ENCODE results near the gene CHRND. TPM values are rescaled to one million over a fixed set of nuclear protein-coding genes. Genes with fewer than 3 reads are reported as not detected.

CHRND gene
- total and polyA plus RNA-seq, 2 of the 4 experiments (the other 2 are of a cell fraction) = not detected

DNA sequence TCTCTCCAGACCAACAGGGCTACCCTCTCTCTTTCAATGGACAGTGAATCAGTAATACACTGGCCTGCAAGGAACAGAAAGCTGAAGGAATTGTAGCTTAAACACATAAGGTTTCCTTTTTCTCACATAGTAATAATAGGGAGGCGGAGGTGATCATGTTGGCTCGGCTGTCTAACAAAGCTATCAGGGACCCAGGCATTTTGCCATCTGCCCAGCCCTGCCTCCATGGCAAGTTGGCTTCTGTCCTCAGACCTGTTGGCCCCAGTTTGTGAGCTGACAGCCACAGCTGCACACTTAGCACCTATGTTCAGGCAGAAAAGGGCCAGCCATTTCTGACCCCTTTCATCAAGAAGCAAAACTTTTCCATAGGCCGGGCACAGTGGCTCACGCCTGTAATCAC lies 11.5 kb downstream of the CHRND start:
- no peak overlapping the region for H2BK120ac ChIP-seq (ENCODE audit: low read depth, low read length)
- no peak overlapping the region for H2BK5ac ChIP-seq (ENCODE audit: low read depth, low read length, poor library complexity, severe bottlenecking)
- H3K36me3 ChIP-seq (ENCODE audit: control insufficient read depth, insufficient read depth, low read length) = no peaks in the 10 kb centered on the region
- no peak overlapping the region for H2BK20ac ChIP-seq (ENCODE audit: low read depth, low read length)
- CTCF ChIA-PET = no interaction called here
- H3K4me1 ChIP-seq (ENCODE audit: control insufficient read depth, insufficient read depth, low read length) = no peaks in the 10 kb centered on the region; the same call in 1 of the 2 replicates
- in situ Hi-C loops (cut with MboI; ENCODE audit: low sequenced_read_pairs) = no loop called here
- no peak overlapping the region for H2AFZ ChIP-seq (replicated peaks; ENCODE audit: low read length, poor library complexity)
- H3K27ac ChIP-seq (ENCODE audit: insufficient read depth, low read length) = no peak overlapping the region
- H3K56ac ChIP-seq (ENCODE audit: extremely low read depth, insufficient read depth, low read length) = no peak overlapping the region
- intact Hi-C loops (cut with micrococcal nuclease) = no loop called here
- H3K4me3 ChIP-seq (ENCODE audit: insufficient read depth, low read depth, low read length) = no peak overlapping the region
- H3K18ac ChIP-seq (ENCODE audit: low read depth, low read length) = no peak overlapping the region
- no peak overlapping the region for H4K5ac ChIP-seq (ENCODE audit: low read depth, low read length)
- no peaks in the 10 kb centered on the region; the same call in 1 of the 2 replicates for H4K20me1 ChIP-seq (ENCODE audit: insufficient read depth, low read length)
- WGBS, 2 experiments (ENCODE audit: extremely low coverage in 2 of 2, insufficient read length in 1 of 2) = no CpG with 5 or more reads among the region's 4 CpGs
- H4K8ac ChIP-seq (ENCODE audit: low read depth in 2 of 2, low read length in 2 of 2) = no peak overlapping the region
- no peak overlapping the region for H4K91ac ChIP-seq (ENCODE audit: insufficient read depth, low read depth, low read length)
- no peak for ATAC-seq (ENCODE audit: low read depth)
- peaks cover 6% of the 10 kb centered on the region for H3K9me3 ChIP-seq (ENCODE audit: control insufficient read depth, insufficient read depth, low read length)
- H3K9ac ChIP-seq (ENCODE audit: low read depth, low read length) = no peak overlapping the region
- TF ChIP-seq, protein P1, sequence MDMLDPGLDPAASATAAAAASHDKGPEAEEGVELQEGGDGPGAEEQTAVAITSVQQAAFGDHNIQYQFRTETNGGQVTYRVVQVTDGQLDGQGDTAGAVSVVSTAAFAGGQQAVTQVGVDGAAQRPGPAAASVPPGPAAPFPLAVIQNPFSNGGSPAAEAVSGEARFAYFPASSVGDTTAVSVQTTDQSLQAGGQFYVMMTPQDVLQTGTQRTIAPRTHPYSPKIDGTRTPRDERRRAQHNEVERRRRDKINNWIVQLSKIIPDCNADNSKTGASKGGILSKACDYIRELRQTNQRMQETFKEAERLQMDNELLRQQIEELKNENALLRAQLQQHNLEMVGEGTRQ (IDR thresholded peaks at IDR 0.05; ENCODE audit: low read depth, low read length) = no peak
- no peak for TF ChIP-seq POLR2A (IDR thresholded peaks at IDR 0.05; ENCODE audit: low read depth, low read length)
- no peak for TF ChIP-seq BHLHE40 (IDR thresholded peaks at IDR 0.05; ENCODE audit: low read depth, low read length)
- TF ChIP-seq RFX5 (IDR thresholded peaks at IDR 0.05; ENCODE audit: low read depth, low read length) = no peak
- TF ChIP-seq, protein P2, sequence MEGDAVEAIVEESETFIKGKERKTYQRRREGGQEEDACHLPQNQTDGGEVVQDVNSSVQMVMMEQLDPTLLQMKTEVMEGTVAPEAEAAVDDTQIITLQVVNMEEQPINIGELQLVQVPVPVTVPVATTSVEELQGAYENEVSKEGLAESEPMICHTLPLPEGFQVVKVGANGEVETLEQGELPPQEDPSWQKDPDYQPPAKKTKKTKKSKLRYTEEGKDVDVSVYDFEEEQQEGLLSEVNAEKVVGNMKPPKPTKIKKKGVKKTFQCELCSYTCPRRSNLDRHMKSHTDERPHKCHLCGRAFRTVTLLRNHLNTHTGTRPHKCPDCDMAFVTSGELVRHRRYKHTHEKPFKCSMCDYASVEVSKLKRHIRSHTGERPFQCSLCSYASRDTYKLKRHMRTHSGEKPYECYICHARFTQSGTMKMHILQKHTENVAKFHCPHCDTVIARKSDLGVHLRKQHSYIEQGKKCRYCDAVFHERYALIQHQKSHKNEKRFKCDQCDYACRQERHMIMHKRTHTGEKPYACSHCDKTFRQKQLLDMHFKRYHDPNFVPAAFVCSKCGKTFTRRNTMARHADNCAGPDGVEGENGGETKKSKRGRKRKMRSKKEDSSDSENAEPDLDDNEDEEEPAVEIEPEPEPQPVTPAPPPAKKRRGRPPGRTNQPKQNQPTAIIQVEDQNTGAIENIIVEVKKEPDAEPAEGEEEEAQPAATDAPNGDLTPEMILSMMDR (conservative IDR thresholded peaks at IDR 0.05; ENCODE audit: low read depth, low read length) = no peak
- TF ChIP-seq FOS (IDR thresholded peaks at IDR 0.05; ENCODE audit: low read depth, low read length) = no peak
- H2AK5ac ChIP-seq (ENCODE audit: low read depth, low read length) = no peak overlapping the region
- H3K4ac ChIP-seq (ENCODE audit: low read depth, low read length) = no peak overlapping the region
- H2BK15ac ChIP-seq (ENCODE audit: low read depth, low read length) = no peak overlapping the region
- BruUV-seq (replicated peaks) = no TSS peak
- no peak overlapping the region for H3K23ac ChIP-seq (ENCODE audit: low read depth, low read length)
- POLR2A ChIA-PET (ENCODE audit: unreplicated experiment) = interaction anchor here (0.5 kb wide), 1 partner anchor 93 kb away, joined by 6 read pairs; no protein-coding TSS in a partner anchor
- no peak for DNase-seq
- H3K79me1 ChIP-seq (ENCODE audit: low read depth in 1 of 2, low read length in 2 of 2) = no peaks in the 10 kb centered on the region
- peaks cover 18% of the 10 kb centered on the region for H3K27me3 ChIP-seq (ENCODE audit: control insufficient read depth, insufficient read depth, low read length)
- H3K9me1 ChIP-seq (ENCODE audit: insufficient read depth, low read length) = no peaks in the 10 kb centered on the region
- H2AK9ac ChIP-seq (replicated peaks; ENCODE audit: low read depth, low read length, poor library complexity) = no peak overlapping the region
- dilution Hi-C loops (cut with HindIII; ENCODE audit: low sequenced_read_pairs, unreplicated experiment) = no loop called here
- no peak overlapping the region for H3K4me2 ChIP-seq (ENCODE audit: low read depth, low read length)
- no peak overlapping the region for H3K14ac ChIP-seq (replicated peaks; ENCODE audit: low read depth, low read length)
